Fibroblast of the aortic adventitia (primary cell): ENCODE measurements around the gene LARP4B. TPM values are rescaled to one million over a fixed set of nuclear protein-coding genes. Genes with fewer than 3 reads are reported as not detected.
A peak's percentile ranks its signal among the peaks of the same experiment; 100 is the strongest.

Experiments
- DNase-seq: peaks from one replicate; pipeline ENCODE4 v3.0.0-alpha.2; 2010; ENCODE audit warnings: low read depth
- H3K4me3 ChIP-seq: 2 replicates; pipeline ENCODE4 v1.5.1; 2011; ENCODE audit warnings: low read depth, mild to moderate bottlenecking, control low read depth, low read length, moderate library complexity
- CTCF ChIP-seq: IDR thresholded peaks from 2 replicates; pipeline ENCODE4 v1.5.1; 2011; ENCODE audit warnings: mild to moderate bottlenecking, low read length, control low read depth, inconsistent platforms; ENCODE audit not compliant: insufficient read depth
- total RNA-seq: library from RNA; depleted of rRNA; stranded (reverse); fragments of >200 nt; gene quantifications from 2 replicates; pipeline ENCODE4 v1.2.3, GENCODE V29; 2012; ENCODE audit warnings: low replicate concordance

LARP4B gene
- total RNA-seq, 1 donor = 38.7 TPM

GRCh38 chr10:791639-792038 lies 139.9 kb downstream of the LARP4B start:
- no peak for DNase-seq
- TF ChIP-seq CTCF = no peak
- H3K4me3 ChIP-seq = no peak overlapping the region

- no peak overlapping the region for H3K4me3 ChIP-seq
- DNase-seq = no peak
- no peak for TF ChIP-seq CTCF
Observed at GRCh38 chr10:790821-791551, 140.5 kb downstream of the LARP4B start.

GRCh38 chr10:789831-790701 lies 141.4 kb downstream of the LARP4B start:
- DNase-seq = no peak
- H3K4me3 ChIP-seq = no peak overlapping the region
- TF ChIP-seq CTCF = no peak

GRCh38 chr10:788796-789748 lies 142.4 kb downstream of the LARP4B start:
- H3K4me3 ChIP-seq = peak overlapping the region; percentile 48
- peak; percentile 64 for DNase-seq

GRCh38 chr10:787933-788651 lies 143.4 kb downstream of the LARP4B start:
- no peak for TF ChIP-seq CTCF
- no peak for DNase-seq
- no peak overlapping the region for H3K4me3 ChIP-seq

More at GRCh38 chr10:788796-789748, 142.4 kb downstream of the LARP4B start:
- TF ChIP-seq CTCF = peak; percentile 80
